Activated naive CD4-positive, alpha-beta T cell treated with anti-CD3 and anti-CD28 coated beads for 36 hours (primary cell): ENCODE data around the gene DHX40. TPM values are rescaled to one million over a fixed set of nuclear protein-coding genes. Genes with fewer than 3 reads are reported as not detected.
"Not testable (repeated sequence)": the region's sequence is repeated elsewhere in the genome, so short reads cannot be mapped to it uniquely, and the experiment has no call there.

Source experiments
- CTCF ChIA-PET: fragments of 350-600 bp; sonication (Branson Sonifier 250); formaldehyde crosslinking; loops from one replicate; lab custom pipeline; 2021; ENCODE audit warnings: antibody characterized with exemption; lab: Charles Lee
- DNase-seq: peaks from one replicate; pipeline ENCODE4 v3.0.0-alpha.2; 2020
- H3K27ac Mint-ChIP-seq: one replicate; pipeline ENCODE4 v1.8.0; 2021; ENCODE audit warnings: mild to moderate bottlenecking, mixed read lengths
- H3K27me3 Mint-ChIP-seq: one replicate; pipeline ENCODE4 v1.8.0; 2021; ENCODE audit warnings: low read depth, mixed read lengths
- H3K36me3 Mint-ChIP-seq: one replicate; pipeline ENCODE4 v1.8.0; 2021; ENCODE audit warnings: low read depth, mixed read lengths
- H3K4me1 Mint-ChIP-seq: one replicate; pipeline ENCODE4 v1.8.0; 2021; ENCODE audit warnings: low read depth, mixed read lengths
- H3K4me3 Mint-ChIP-seq: one replicate; pipeline ENCODE4 v1.8.0; 2021; ENCODE audit warnings: mild to moderate bottlenecking, moderate library complexity, mixed read lengths
- H3K9me3 Mint-ChIP-seq: one replicate; pipeline ENCODE4 v1.8.0; 2021; ENCODE audit warnings: mixed read lengths
- intact Hi-C: fragments of 100-400 bp; cut with micrococcal nuclease; formaldehyde crosslinking; loops from one replicate; pipeline ENCODE4 v1.15.1; 2023
- total RNA-seq, 2 experiments: library from RNA; stranded (reverse); gene quantifications; one replicate each; pipeline ENCODE4 v1.2.3, GENCODE V29; 2021

DHX40 gene, protein sequence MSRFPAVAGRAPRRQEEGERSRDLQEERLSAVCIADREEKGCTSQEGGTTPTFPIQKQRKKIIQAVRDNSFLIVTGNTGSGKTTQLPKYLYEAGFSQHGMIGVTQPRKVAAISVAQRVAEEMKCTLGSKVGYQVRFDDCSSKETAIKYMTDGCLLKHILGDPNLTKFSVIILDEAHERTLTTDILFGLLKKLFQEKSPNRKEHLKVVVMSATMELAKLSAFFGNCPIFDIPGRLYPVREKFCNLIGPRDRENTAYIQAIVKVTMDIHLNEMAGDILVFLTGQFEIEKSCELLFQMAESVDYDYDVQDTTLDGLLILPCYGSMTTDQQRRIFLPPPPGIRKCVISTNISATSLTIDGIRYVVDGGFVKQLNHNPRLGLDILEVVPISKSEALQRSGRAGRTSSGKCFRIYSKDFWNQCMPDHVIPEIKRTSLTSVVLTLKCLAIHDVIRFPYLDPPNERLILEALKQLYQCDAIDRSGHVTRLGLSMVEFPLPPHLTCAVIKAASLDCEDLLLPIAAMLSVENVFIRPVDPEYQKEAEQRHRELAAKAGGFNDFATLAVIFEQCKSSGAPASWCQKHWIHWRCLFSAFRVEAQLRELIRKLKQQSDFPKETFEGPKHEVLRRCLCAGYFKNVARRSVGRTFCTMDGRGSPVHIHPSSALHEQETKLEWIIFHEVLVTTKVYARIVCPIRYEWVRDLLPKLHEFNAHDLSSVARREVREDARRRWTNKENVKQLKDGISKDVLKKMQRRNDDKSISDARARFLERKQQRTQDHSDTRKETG
- 10 to 100 TPM; 14.2 to 15.3 TPM for total RNA-seq

DNA sequence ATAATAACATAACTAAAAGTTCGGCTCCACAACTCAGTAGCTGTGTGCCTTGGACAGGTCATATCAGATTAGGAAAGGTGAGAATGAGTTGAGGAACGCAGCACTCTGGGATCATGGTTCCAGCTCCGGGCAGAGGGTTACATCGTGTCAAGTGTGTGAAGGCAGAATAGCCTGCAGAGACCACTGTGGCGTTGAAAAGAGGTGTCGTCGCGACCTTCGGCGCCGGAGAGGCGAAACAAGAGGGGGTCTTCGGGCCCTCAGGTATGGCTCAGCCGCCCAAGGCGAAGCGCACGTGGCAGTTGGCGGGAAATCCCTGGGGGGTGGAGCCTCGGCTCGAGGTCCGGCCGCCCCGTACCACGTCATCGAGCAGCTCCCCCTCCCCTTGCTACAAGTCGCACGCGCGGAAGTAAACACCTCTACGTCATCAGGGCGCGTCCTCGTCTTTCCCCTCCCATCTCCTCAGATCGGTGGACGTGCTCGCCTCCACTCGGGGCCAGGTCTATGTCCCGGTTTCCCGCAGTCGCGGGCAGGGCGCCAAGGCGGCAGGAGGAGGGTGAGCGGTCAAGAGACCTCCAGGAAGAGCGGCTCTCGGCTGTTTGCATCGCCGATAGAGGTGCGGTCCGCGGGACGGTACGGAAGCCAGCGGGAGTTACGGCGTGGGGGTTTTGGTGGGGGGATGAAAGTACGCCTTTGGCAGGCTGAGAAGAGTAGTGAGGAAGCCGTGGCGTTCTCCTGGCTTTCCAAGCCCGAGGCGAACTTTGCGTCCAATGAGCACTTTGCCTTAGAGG lies at the start of gene DHX40:
Gene DHX40 (plus strand): TSS at position 440 of the 788 bp plus-strand sequence. CDS start 62 bp downstream, at position 502.
- Mint-ChIP-seq H3K4me3 (peak within 1 kb of the TSS; percentile 100), H3K27me3 (no peaks in the 10 kb centered on the region), H3K9me3 (peaks cover 6% of the 10 kb centered on the region), H3K36me3 (peaks cover 7% of the 10 kb centered on the region), H3K27ac (peak within 1 kb of the TSS; percentile 98), H3K4me1 (peaks cover 21% of the 10 kb centered on the region)
- CTCF ChIA-PET, result interaction anchor here (1.0 kb wide), 1 partner anchor 41 kb away, joined by 4 read pairs; no protein-coding TSS in a partner anchor
- intact Hi-C loops, result loop anchor here (1.0 to 5.0 kb wide), 6 partner anchors 54 to 1048 kb away; partner anchors contain the start of genes CLTC, PRR11, PTRH2 and SKA2
- DNase-seq, result peak; percentile 98

GRCh38 chr17:59516451-59516850 lies 49.0 kb upstream of the DHX40 start:
- H3K27me3 Mint-ChIP-seq, result no peaks in the 10 kb centered on the region
- H3K4me1 Mint-ChIP-seq, result peaks cover 2% of the 10 kb centered on the region

GRCh38 chr17:59519132-59519531 lies 46.3 kb upstream of the DHX40 start:
- Mint-ChIP-seq H3K4me3 (no peak overlapping the region), H3K36me3 (no peaks in the 10 kb centered on the region), H3K9me3 (no peaks in the 10 kb centered on the region), H3K27ac (no peak overlapping the region), H3K27me3 (no peaks in the 10 kb centered on the region), H3K4me1 (peaks cover 4% of the 10 kb centered on the region)
- DNase-seq, result no peak
- CTCF ChIA-PET, result interaction anchor here (0.6 to 1.2 kb wide), 3 partner anchors 13 to 208 kb away, joined by 3 read pairs; no protein-coding TSS in a partner anchor
- intact Hi-C loops, result no loop called here

More at GRCh38 chr17:59516451-59516850, 49.0 kb upstream of the DHX40 start:
- no peak overlapping the region for H3K27ac Mint-ChIP-seq
- no peak for DNase-seq
- no peak overlapping the region for H3K4me3 Mint-ChIP-seq
- no peaks in the 10 kb centered on the region for H3K9me3 Mint-ChIP-seq
- no peaks in the 10 kb centered on the region for H3K36me3 Mint-ChIP-seq
- CTCF ChIA-PET, result no interaction called here
- intact Hi-C loops, result no loop called here

- Mint-ChIP-seq H3K4me1 (peaks cover 4% of the 10 kb centered on the region), H3K9me3 (no peaks in the 10 kb centered on the region), H3K4me3 (no peak overlapping the region), H3K36me3 (no peaks in the 10 kb centered on the region), H3K27me3 (no peaks in the 10 kb centered on the region), H3K27ac (no peak overlapping the region)
- CTCF ChIA-PET, result interaction anchor here (0.6 to 2.3 kb wide), 2 partner anchors 40 to 210 kb away, joined by 3 to 8 read pairs; no protein-coding TSS in a partner anchor
- intact Hi-C loops, result loop anchor here (2.0 to 5.0 kb wide), 3 partner anchors 41 to 227 kb away; partner anchors contain the start of gene CLTC
- DNase-seq, result no peak
These were observed 45.2 kb upstream of the DHX40 start for GRCh38 chr17:59520251-59520650.

DNA sequence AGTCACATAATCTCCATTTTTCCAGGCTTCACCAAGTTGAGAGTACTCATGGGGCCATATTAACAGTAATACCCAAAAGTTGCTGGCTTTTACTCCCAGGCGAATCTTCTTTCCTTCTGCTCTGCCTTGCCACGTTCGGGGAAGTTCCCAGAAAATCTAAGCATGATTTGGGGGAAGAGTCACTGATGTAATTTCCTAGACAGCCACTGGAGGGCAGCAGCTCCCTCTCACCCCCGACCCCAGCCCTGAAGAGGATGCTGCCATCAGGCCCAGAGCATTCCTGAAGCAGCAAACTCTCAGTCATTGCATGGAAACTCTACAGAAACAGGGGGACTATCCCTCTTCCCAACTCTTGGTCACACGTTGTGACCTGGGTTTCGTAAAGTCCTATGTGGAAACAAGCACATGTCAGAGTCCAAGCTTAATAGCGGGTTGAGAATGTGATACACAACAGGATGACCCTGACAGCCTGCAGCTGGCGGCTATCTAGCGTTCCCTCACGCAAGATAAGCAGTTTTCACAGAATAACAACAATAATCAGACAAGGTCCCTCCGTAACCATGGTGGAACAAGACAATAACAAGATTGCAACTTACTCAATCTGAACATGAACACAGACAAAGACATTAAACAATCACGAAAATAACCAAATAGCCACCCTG lies 43.8 kb upstream of the DHX40 start:
- Mint-ChIP-seq H3K27ac (no peak overlapping the region), H3K27me3 (peaks cover 2% of the 10 kb centered on the region), H3K4me3 (no peak overlapping the region), H3K4me1 (peaks cover 4% of the 10 kb centered on the region), H3K36me3 (no peaks in the 10 kb centered on the region), H3K9me3 (no peaks in the 10 kb centered on the region)
- intact Hi-C loops, result loop anchor here (1.0 to 5.0 kb wide), 7 partner anchors 39 to 393 kb away; partner anchors contain the start of genes CLTC, PTRH2 and VMP1
- DNase-seq, result peak; percentile 80
- CTCF ChIA-PET, result interaction anchor here (0.5 to 2.3 kb wide), 11 partner anchors 11 to 516 kb away, joined by 3 to 8 read pairs (median 4); no protein-coding TSS in a partner anchor

GRCh38 chr17:59524930-59525329 lies 40.5 kb upstream of the DHX40 start:
- not testable (repeated sequence) for DNase-seq, H3K27me3 Mint-ChIP-seq, H3K9me3 Mint-ChIP-seq, H3K4me1 Mint-ChIP-seq, H3K27ac Mint-ChIP-seq, H3K4me3 Mint-ChIP-seq, H3K36me3 Mint-ChIP-seq
- intact Hi-C loops, result loop anchor here (5.0 kb wide), 1 partner anchor 92 kb away; the partner anchor contains the start of gene CLTC
- CTCF ChIA-PET, result interaction anchor here (1.7 kb wide), 1 partner anchor 83 kb away, joined by 4 read pairs; no protein-coding TSS in a partner anchor

- intact Hi-C loops, result no loop called here
- H3K4me3 Mint-ChIP-seq, result no peak overlapping the region
- no peak for DNase-seq
- no peak overlapping the region for H3K27ac Mint-ChIP-seq
- H3K27me3 Mint-ChIP-seq, result peaks cover 3% of the 10 kb centered on the region
- peaks cover 4% of the 10 kb centered on the region for H3K4me1 Mint-ChIP-seq
- no peaks in the 10 kb centered on the region for H3K9me3 Mint-ChIP-seq
- no peaks in the 10 kb centered on the region for H3K36me3 Mint-ChIP-seq
- CTCF ChIA-PET, result interaction anchor here (1.7 kb wide), 1 partner anchor 82 kb away, joined by 4 read pairs; no protein-coding TSS in a partner anchor
These were observed 39.7 kb upstream of the DHX40 start for GRCh38 chr17:59525668-59526067.

DNA sequence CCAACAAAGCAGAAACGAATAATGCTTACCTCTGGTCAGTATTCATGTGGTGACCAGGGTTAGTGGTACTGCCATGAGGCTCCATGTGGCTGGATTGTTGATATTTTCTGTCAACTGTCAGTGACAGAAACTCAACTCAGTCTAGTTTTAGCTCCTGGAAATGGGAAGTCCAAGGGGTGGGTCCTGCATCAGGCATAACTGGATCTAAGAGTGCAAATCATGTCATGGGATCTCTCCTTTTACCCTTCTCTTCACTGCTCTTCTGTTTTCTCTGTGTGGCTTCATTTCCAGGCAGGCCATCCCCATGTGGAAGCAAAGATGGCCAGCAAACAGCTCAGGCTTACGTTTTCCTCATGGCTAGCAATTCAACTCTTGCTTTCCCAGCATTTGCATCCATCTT lies 39.0 kb upstream of the DHX40 start:
- Mint-ChIP-seq H3K9me3 (no peaks in the 10 kb centered on the region), H3K27ac (no peak overlapping the region), H3K36me3 (no peaks in the 10 kb centered on the region), H3K4me1 (peaks cover 2% of the 10 kb centered on the region), H3K4me3 (no peak overlapping the region), H3K27me3 (peaks cover 3% of the 10 kb centered on the region)
- DNase-seq, result no peak
- CTCF ChIA-PET, result no interaction called here
- intact Hi-C loops, result no loop called here

GRCh38 chr17:59527325-59527917 lies 38.0 kb upstream of the DHX40 start:
- DNase-seq, result no peak

DNA sequence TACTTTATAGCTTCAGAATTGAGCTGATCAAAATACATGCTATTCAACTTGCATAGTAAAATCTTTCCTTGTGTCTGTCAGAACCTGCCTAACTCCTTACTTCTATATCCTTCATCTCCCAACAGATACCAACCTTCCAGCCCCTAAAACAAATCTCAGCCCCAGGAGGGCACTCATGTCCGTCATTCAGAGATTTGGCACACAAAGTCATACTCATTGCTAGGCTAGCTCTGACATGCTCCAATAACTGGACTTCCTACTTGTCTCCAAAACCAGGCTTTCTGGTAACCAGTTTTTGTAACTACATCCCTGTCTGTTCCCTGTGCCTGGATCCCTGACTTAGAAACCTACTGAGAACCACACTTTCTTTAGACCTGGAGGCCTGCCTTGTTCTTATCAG lies 37.5 kb upstream of the DHX40 start:
- Mint-ChIP-seq H3K36me3 (no peaks in the 10 kb centered on the region), H3K27ac (no peak overlapping the region), H3K27me3 (peaks cover 3% of the 10 kb centered on the region), H3K4me1 (no peaks in the 10 kb centered on the region), H3K9me3 (no peaks in the 10 kb centered on the region), H3K4me3 (no peak overlapping the region)
- intact Hi-C loops, result no loop called here
- no peak for DNase-seq
- CTCF ChIA-PET, result no interaction called here

More at GRCh38 chr17:59527325-59527917, 38.0 kb upstream of the DHX40 start:
- intact Hi-C loops, result no loop called here
- H3K36me3 Mint-ChIP-seq, result no peaks in the 10 kb centered on the region
- H3K27ac Mint-ChIP-seq, result no peak overlapping the region
- H3K4me1 Mint-ChIP-seq, result no peaks in the 10 kb centered on the region
- H3K4me3 Mint-ChIP-seq, result no peak overlapping the region
- H3K9me3 Mint-ChIP-seq, result no peaks in the 10 kb centered on the region
- H3K27me3 Mint-ChIP-seq, result peaks cover 3% of the 10 kb centered on the region
- CTCF ChIA-PET, result no interaction called here

GRCh38 chr17:59530531-59530930 lies 34.9 kb upstream of the DHX40 start:
- CTCF ChIA-PET, result no interaction called here
- H3K9me3 Mint-ChIP-seq, result no peaks in the 10 kb centered on the region
- H3K4me3 Mint-ChIP-seq, result no peak overlapping the region
- peaks cover 3% of the 10 kb centered on the region for H3K27me3 Mint-ChIP-seq
- H3K27ac Mint-ChIP-seq, result no peak overlapping the region
- intact Hi-C loops, result no loop called here
- H3K36me3 Mint-ChIP-seq, result no peaks in the 10 kb centered on the region
- no peak for DNase-seq
- H3K4me1 Mint-ChIP-seq, result no peaks in the 10 kb centered on the region
